HPDE6-E6E7 (cell line): ENCODE measurements around the gene CTBP1.
"Not testable (repeated sequence)": the region's sequence is repeated elsewhere in the genome, so short reads cannot be mapped to it uniquely, and the experiment has no call there.

Experiments
- DNase-seq: peaks from one replicate; pipeline ENCODE4 v3.0.0; 2011; ENCODE audit warnings: missing footprints; ENCODE audit errors: extremely low spot score

Gene CTBP1

DNA sequence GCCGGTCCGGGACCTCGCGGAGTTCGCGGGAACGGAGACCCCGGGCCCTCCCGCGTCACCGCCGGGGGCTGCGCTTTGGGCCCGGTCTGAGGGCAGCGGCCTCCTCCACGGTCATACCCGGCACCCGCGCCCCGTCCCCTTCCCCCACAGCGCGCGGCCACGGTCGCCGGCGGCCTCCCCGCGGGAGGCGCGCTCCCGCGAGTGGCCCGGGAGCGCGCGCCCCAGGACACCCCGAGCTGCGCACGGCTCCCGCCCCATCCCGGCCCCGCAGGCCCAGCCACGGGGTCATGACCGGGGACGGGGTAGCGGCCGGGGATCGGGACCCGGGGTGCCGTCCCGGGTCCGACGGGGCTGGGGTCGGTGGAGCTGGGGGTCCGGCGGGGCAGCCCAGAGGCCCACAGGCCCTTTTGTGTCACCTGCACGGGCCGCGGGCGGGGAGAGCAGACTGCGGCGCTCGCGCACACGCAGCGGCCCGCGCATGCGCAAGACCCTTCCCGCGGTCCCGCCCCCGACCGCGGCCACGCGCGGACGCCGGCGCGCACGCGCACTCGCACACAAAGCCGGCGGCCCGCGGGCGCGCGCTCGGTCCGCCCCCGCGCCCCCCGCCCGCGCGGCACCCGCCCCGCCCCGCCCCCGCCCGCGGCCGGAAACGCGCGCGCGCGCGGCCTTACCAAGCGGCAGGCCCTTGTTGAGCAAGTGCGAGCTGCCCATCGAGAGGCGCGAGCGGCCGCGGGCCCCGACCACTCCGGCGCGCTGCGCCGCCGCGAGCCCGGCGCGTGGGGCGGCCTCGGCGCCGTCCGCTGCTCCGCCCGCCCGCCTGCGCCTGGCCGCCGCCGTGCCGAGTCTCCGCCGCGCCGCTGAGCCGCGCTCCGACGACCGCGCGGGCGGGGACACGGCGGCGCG lies at the start of gene CTBP1:
TSS of gene CTBP1 (minus strand) at position 886 of the 903 bp plus-strand sequence. CDS start 7,799 bp downstream, outside the sequence.
- DNase-seq: peak; percentile 88

DNA sequence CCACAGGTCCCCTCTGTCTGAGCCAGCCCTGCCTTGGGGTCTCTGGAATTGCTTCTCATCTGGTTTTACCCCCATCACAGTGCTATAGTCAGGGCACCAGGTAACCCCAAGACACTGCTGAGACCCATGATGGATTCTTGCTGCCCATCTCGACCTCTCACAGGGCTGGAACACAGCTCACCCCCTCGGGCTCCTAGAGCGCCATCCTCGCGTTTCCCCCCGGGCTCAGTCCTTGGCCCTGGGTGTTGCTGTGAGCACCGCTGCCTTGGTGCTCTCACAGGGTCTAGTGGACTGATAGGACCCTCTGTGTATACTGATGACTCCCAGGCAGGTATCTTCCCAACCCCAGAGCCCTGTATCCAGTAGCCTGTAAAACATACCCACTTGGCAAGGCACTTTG lies 49.5 kb upstream of the CTBP1 start:
- DNase-seq: no peak

DNA sequence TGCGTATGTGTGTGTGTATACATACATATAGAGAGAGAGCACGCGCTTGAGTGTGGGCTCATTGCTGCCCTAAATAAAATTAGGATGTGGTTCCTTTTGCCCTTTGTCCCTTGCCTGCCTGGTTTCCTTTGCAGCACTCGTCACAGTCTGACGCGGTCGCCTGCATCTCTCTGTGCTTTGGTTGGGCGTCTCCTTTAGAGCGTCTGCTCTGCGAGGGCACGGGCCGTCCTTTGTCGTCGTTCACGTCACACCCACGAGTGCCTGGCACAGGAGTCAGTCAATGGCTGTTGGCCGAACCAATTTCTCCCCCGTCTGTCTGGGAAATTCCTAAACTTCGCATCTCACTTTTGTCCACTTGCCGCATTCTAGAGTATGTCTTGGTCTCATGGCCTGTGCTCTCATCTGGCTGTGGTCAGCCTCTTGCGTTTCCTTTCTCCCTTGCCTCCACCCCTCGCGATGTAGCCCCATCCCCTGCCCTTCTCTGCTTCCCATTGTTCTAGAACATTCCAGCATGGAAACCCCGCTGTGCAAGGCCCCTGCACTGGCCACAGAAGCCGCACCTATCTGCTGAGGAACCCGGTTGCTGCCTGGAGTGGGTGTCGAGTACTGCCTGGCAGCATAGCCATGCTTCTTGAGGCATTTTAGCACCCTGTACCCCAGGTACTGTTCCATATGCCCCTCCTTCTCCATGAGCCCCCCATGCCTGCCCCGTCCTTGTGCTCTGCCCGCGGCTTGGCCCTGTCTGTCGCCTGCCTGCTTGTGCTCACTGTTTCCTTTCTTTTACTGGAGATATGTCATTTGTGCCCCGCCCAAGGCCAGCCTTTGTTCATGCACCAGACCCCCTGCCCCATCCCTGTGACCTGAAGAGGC lies 48.8 kb upstream of the CTBP1 start:
- no peak for DNase-seq

DNA sequence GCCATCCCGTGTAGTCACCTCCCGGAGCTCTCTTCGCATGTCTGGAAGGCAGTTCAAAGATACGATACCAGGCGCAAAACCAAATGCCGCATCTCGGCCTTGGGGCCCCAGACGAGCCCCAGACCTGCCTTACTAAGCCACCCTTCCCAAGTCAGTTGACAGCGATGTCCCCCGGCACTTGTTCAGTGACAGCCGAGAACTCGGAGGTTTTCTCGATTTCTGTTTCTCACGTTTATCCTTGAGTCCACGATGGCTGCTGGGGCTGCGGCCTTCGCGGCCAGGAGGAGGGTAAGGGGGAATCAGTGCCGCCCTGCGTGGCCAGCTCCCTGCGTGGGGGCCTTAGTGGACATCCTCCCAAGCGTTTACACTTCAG lies 48.1 kb upstream of the CTBP1 start:
- no peak for DNase-seq

DNA sequence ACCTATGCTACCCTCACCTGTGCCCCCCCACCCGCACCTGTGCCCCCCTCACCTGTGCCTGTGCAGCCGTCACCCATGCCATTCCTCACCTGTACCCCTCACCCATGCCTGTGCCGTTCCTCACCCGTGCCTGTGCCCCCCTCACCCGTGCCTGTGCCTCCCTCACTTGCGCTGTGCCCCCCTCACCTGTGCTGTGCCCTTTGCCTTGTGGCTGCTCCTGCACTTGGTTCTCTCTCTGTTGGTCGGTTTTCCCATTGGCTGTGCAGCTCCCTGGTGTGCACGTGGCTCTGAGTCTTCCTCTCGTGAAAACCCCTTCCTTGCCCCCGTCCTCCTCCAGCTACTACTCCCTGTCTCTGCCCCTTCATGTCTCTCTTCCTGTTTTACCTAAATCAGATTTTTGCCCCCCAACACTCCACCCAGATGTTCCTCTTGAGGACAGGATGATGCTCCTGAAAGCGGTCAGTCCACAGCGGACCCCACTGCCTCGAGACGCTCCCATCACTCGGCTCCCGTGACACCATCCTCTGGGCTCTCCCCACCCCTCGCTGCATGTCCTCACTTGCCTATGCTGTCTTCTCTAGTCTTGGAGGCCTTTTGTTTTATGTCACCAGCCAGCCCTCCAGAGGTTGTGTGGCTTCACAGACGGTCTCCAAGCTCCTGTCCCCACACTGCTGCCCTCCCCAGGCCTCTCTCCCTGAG lies 47.5 kb upstream of the CTBP1 start:
- DNase-seq: no peak

DNA sequence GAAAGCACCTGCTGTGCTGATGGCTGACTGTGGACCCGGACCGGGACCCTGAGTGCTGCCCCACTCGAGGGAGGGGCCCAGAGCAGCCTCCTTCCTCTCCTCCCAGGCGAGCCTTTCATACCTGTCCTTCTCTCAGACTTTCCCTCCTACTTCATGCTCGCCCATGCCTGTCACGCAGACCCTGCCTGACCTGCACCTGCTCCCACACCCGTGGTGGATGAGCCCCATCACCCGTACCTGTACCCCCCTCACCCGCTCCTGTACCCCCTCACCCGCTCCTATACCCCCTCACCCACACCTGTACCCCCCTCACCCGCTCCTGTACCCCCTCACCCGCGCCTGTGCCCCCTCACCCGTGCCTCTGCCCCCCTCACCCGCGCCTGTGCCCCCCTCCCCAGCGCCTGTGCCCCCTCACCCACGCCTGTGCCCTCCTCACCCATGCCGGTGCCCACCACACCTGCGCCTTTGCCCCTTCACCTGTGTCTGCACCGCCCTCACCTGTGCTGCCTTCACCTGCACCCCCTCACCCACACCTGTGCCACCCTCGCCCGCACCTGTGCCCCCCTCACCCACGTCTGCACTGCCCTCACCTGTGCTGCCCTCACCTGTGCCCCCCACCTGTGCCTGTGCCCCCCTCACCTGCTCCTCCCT lies 46.6 kb upstream of the CTBP1 start:
- no peak for DNase-seq

DNA sequence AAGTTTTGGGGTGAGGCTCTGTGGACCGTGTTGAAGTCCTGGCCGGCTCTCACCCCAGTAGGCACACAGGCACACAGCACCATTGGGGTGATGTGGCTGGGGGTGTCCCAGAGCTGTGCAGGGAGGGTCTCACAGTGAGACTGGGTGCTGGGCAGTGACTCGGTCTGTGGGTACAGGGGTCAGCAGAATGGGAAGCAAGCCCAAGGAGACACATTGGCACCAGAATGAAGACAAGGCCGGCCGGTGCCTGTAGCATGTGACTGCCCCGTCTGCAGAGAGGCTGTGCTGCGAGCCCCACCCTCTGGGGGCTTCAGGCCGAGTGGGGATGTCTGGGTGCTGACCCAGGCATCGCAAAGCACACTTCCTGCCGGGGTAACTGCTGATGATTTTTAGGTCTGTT lies 46.0 kb upstream of the CTBP1 start:
- DNase-seq: no peak

DNA sequence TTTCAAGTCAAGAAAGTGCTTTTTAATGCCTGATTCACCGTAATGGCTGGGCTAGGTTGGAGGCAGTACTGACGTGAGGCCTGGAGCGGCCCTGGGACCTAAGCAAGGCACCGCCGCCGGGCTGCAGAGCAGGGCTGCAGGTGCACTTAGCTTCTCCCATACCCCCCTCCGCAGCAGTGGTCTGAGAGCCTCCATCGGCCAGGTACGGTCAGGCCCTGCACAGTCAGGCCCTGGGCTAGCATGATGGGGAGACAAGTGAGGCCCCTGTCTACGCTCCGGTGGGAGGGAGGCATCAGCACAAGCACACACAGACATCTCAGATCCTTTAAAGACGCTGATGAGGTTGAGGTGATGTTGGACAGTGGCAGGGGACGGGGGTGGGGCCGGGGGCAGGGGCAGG lies 45.5 kb upstream of the CTBP1 start:
- DNase-seq: no peak

DNA sequence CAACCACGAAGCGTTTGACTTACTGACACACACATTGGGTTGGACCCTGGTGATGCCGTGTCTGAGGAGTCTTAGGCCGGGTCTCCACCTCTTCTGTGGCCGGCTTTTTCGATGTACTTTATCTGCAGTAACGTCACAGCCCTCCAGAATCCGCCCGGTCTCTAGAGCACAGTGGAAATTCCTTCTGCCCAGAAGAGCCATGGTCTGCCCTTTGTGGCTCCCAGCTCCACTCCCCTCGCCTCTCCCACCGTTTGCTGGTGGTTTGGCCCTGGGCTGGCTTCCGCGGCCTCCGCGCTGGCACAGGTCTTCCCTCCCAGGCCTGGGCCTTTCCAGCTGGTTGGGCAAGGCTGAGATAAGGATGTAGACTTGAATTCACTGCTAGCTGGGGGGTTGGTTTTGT lies 45.1 kb upstream of the CTBP1 start:
- DNase-seq: no peak

DNA sequence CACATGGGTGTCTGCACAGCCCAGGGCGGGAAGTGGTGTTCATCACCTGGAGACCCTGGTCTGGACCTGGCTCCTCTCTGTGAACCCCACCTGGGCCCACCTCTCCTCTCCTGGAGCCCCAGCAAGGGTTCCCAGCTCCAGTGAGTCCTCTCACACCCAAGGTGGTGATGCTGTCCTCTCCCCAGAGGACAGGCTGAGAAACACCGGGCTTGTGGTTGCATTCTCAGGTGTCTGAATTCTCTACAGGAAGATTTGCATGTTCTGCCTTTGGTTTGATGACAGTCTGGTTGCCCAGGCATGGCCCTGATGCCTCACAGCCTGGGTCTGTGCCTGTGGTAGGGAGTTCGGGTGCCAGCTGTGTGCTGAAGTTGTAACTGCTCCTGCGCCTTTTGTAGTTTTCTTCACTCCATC lies 44.6 kb upstream of the CTBP1 start:
- no peak for DNase-seq

DNA sequence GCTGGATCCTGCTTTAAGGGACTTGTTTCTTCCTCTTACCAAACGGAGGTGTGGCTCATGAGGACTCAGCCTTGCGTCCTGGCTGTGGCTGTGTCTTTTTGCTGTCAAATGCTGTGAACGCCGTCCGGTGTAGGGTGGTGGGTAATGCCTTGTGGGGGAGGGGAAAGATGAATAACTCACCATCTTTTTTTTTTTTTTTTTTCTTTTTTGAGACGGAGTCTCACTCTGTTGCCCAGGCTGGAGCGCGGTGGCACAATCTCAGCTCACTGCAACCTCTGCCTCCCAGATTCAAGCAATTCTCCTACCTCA lies 43.7 kb upstream of the CTBP1 start:
- DNase-seq: not testable (repeated sequence)

DNA sequence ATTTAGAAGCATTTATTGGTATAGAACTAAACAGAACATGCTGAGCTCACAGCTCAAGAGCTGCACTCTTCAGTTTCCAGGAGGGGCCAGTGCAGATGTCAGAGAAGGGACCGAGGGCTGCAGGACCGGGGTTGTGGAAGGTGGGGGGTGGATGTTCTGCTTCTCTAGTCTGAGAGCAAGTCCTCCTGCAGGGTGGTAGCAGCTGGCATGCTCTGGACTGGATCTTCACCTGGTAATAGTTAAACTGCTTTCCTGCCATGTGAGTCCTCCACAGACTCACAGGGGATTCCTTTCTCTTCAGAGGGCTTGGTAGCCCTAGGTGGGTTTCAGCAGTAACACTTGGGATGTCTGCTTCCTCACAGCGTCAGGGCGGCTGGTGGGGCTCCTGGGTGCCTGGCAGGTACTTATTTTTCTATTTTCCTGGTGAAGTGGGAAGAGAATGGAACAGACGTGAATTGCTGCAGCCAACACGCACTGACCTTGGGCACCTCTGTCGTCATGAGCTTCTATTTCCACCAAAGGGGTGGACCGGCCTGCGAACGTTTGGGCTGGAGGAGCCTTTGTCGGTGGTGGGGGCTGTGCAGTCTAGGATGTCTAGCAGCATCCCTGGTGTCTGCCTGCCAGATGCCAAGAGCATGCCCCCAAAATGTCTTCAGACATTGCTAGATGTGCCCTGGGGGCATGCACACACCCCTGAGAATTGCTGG lies 43.2 kb upstream of the CTBP1 start:
- DNase-seq: no peak

DNA sequence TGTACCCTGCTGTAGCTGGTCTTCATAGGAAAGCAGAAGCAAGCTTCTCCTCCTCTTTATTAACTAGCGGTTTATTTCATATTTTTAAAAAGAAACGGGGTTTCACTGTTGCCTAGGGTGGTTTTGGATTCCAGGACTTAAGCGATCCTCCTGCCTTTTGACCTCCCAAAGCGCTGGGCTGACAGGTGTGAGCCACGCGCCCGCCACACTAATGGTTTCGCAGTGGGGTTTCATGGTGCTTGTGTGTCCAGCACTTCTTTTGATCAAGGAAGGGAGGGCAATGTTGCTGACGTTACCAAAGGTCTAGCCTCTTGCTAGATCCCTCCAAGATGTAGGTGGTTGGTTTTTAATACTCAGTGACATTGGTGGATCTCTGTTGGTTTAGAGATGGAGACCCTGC lies 42.2 kb upstream of the CTBP1 start:
- no peak for DNase-seq

DNA sequence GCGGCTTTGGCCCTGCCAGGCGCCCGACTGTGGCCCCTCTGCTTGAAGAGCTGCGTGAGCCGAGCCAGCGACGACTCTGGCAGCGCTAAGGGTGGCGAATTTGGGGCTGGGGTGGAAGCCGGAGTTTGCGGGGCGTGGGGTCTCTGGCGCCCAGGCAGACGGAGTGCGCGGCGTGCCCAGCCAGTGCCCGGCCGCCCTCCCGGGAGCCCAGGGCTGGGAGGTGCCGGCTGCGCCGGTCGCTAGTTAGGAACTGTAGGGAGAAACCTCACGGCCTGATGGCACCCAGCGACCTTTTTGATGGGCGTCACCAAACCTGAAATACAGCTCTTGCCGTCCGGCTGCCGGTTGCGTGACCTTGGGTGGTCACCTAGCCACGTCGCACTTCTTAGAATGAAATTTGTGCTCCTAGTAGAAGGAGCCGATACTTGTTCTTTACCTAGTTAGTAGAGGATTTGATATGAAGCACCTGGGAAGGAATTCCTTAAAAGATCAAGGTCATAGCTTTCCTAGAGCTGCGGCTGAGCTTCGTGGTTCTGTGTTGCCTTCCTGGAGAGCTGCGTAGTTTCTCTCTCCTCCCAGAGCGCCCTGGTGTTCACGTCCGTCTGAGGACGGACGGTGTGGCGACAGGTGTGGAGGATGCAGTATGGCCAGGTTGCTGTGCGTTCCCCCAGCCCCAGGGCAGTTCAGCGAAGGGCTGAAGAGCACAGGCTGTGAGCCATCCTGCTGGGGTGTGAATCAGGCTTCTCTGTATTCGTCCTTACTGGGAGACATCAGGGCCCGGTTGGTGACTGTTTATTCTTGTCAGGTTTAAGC lies 41.4 kb upstream of the CTBP1 start:
- no peak for DNase-seq

DNA sequence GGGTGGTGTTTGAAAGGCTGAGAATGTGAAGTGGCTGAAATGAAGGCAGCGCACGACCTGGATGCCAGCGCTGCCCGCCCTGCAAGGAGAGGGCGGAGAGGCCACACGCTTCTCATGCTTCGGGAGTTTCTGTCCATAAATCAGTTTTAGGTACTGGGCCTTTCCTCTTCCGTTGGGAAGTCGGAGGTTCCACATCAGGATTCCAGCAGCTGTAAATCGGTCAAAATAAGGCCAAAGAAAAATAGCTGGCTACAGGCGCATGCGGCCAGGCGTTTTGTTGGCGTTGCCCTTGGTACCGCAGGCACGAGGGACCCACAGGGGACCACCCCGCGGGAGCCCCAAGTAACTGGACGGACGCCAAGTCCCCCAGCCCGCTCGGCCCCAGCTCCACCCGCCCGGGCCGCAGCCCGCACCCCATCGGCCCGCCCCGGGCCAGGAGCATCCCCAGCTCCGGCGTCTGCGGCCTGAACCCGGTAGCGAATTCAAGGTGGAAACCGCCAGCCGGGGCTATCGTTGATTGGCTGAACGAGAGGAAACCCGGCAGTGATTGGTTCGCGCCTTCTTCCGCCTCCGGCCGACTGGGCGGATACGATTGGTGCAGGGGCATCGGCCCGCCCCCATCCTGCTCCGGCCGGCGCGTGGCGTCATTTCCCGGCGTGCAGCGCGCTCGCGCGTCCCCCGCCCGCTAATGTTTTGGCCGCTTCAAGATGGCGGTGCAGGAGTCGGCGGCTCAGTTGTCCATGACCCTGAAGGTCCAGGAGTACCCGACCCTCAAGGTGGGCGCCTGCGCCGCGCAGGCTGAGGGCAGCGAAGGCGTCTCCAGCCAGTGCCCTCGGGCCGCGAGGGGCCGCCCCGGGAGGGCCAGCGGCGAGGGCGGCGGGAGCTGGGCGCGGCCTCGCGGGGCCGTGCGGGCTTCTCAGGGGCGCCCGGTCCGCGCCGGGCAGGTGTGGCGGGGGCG lies 40.6 kb upstream of the CTBP1 start, which contains the start of gene MAEA:
TSS of gene MAEA (plus strand) at position 685 of the 958 bp plus-strand sequence. CDS start at position 708, 23 bp downstream.
- peak; percentile 99 for DNase-seq

DNA sequence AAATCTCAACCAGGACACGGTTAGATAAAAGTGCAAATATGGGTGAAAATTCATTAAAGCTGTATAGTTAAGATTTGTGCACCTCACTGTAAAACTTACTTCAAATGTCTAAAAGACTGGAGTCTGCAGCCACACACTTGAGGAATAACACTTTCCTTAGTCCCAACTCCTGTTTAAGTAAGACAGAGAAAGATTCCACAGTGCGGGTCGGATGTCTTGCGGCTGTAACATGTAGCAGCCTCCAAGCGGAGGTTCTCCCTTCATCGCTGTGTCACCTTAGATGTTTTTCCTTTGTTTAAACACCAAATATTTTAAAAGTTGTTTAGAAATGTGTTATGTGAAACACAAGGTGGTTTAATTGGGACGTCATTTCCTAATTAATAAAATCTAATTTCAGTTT lies 39.9 kb upstream of the CTBP1 start:
- DNase-seq: no peak

DNA sequence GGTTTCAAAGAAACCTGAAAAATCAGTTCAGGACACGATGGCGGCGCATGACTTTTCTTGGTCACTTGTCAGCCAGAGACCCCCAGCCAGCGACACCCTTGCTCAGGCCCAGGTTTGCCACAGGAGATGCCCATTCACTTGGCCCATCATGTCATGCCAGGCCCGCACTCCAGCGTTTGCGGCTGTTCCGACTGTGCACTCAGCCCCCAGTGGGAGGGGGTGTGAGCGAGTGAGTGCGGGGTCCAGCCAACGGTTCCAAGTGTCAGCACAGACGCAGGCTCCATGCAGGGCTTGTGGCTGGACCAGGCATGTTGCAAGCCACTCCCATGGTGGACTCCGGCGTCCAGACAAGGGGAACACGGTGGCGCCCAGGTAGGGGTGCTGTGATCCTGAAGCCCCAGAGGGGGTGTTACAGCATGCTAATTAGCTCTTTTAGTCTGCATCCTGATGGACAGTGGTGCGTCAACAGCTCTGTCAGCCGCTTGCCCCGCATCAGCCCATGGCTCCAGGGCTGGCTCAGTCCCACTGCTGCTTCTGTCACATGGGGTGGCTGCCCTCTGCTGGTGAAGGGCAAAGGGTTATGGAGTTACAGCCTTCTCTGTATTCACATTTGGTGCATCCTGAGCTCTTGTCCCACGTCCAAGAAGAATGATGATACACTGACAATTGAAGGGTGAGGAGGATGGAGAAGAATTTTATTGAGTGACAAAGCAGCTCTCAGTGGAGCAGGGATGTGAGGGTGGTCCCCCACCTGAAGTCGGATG lies 37.0 kb upstream of the CTBP1 start:
- DNase-seq: no peak

DNA sequence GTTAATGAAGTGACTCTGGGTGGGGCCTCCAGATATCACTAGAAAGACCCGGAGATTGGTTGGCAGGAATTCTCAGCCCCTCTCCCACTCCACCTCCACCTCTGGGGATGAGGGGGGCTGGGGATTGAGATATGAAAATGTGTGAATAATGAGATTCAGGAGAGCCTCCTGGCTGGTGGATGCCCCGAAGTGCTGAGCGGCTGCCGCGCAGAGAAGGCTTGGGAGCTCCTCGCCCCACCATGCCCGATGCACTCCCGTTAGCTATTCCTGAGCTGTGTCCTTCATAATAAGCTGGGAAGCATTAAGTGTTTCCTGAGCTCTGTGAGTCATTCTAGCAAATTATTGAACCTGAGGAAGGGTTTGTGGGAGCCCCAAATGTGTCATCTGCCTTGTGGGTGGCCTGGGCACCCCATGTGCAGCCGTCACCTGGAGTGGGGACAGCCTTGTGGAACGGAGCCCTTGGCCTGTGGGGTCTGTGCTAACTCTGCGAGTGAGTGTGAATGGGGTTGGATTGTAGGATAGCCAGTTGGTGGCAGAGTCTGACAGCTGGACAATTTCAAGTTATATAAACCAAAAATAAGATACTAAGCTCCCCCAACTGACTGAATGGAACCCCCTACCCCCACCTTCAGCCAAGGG lies 36.3 kb upstream of the CTBP1 start:
- no peak for DNase-seq
